HCT116 (cell line): ENCODE measurements around the gene MAP3K5. TPM values are rescaled to one million over a fixed set of nuclear protein-coding genes. Genes with fewer than 3 reads are reported as not detected.

Experiments used
- ATAC-seq: fragments of 200-7000 bp; cut with Tn5 transposase; 2 replicates; pipeline ENCODE4 v1.9.1; 2020; ENCODE audit warnings: mild to moderate bottlenecking, moderate library complexity
- BruUV-seq: library from RNA; stranded (reverse); fragments of 400-500 nt; replicated peaks from 2 replicates; lab custom pipeline; 2021; lab: Mats Ljungman, UMichigan
- CTCF ChIA-PET: fragments of 300-600 bp; sonication (Branson Sonifier 250); formaldehyde crosslinking; loops from one replicate; lab custom pipeline; 2021; ENCODE audit warnings: antibody characterized with exemption; lab: Charles Lee
- POLR2A ChIA-PET: fragments of 300-600, 350-600 bp; sonication (Branson Sonifier 250); formaldehyde crosslinking; loops from one replicate; lab custom pipeline; 2021; ENCODE audit warnings: antibody characterized with exemption; lab: Charles Lee
- RAD21 ChIA-PET, 2 experiments: fragments of 300-600 bp; sonication (Branson Sonifier 250); formaldehyde crosslinking; loops; one replicate each; lab custom pipeline; 2023; ENCODE audit warnings: low total read pairs in 2 of 2; ENCODE audit not compliant: uncharacterized antibody in 2 of 2, unreplicated experiment in 2 of 2, low non-redundant PET in 1 of 2; lab: Charles Lee
- DNase-seq: peaks from one replicate; pipeline ENCODE4 v3.0.0-alpha.2; 2010; ENCODE audit warnings: low read depth, low spot score
- H2AFZ ChIP-seq: fragments of 200-600 bp; shearing (Covaris generic), sonication (generic); 2 replicates; pipeline ENCODE4 v1.6.1; 2017; ENCODE audit warnings: low read depth, mixed run types, mixed read lengths, antibody characterized with exemption, low read length; ENCODE audit not compliant: poor library complexity, severe bottlenecking
- H3K27ac ChIP-seq: 2 replicates; pipeline ENCODE4 v1.5.1; 2012; ENCODE audit warnings: low read depth, low read length
- H3K27me3 ChIP-seq: fragments of 200-600 bp; sonication (generic); 2 replicates; pipeline ENCODE4 v1.6.1; 2016; ENCODE audit warnings: mixed run types, low read length, mixed read lengths; ENCODE audit not compliant: insufficient read depth
- H3K36me3 ChIP-seq, 2 experiments: fragments of 200-500 bp in 1 of 2; fragments of 200-600 bp in 1 of 2; sonication (Bioruptor generic) in 1 of 2; sonication (generic) in 1 of 2; 2 replicates each; pipeline versions ENCODE4 v1.5.1 to v1.6.1; 2014 to 2016; ENCODE audit warnings: low read length in 2 of 2, inconsistent platforms in 1 of 2, mixed read lengths in 1 of 2, mixed run types in 1 of 2; ENCODE audit not compliant: insufficient read depth in 2 of 2, control insufficient read depth in 1 of 2
- H3K4me1 ChIP-seq, 2 experiments: fragments of 200-600 bp in 1 of 2; sonication (generic) in 1 of 2; 2 replicates each; pipeline versions ENCODE4 v1.5.1 to v1.6.1; 2012 to 2017; ENCODE audit warnings: low read length in 2 of 2, inconsistent platforms in 1 of 2, mild to moderate bottlenecking in 1 of 2, mixed read lengths in 1 of 2, mixed run types in 1 of 2, moderate library complexity in 1 of 2; ENCODE audit not compliant: insufficient read depth in 2 of 2, control insufficient read depth in 1 of 2
- H3K4me2 ChIP-seq: fragments of 200-600 bp; sonication (generic); 2 replicates; pipeline ENCODE4 v1.6.1; 2017; ENCODE audit warnings: mixed run types, low read length, mixed read lengths
- H3K4me3 ChIP-seq, 2 experiments: fragments of 200-600 bp in 1 of 2; sonication (generic) in 1 of 2; replicated peaks in 1 of 2; 2 replicates each; pipeline ENCODE4 v1.5.1; 2011 to 2016; ENCODE audit warnings: low read length in 2 of 2, control low read depth in 1 of 2, low read depth in 1 of 2, mild to moderate bottlenecking in 1 of 2, mixed read lengths in 1 of 2, mixed run types in 1 of 2
- H3K79me2 ChIP-seq: fragments of 200-600 bp; sonication (generic); 2 replicates; pipeline ENCODE4 v1.6.1; 2017; ENCODE audit warnings: mild to moderate bottlenecking, mixed run types, low read length, moderate library complexity, mixed read lengths; ENCODE audit not compliant: insufficient read depth
- H3K9ac ChIP-seq: fragments of 200-600 bp; sonication (generic); 2 replicates; pipeline ENCODE4 v1.6.1; 2016; ENCODE audit warnings: low read length, mixed read lengths
- H3K9me2 ChIP-seq: fragments of 200-600 bp; sonication (generic), shearing (Covaris generic); 2 replicates; pipeline ENCODE4 v1.6.1; 2017; ENCODE audit warnings: mixed run types, mild to moderate bottlenecking, moderate library complexity; ENCODE audit not compliant: insufficient read depth
- H3K9me3 ChIP-seq, 2 experiments: fragments of 200-500 bp in 1 of 2; fragments of 200-600 bp in 1 of 2; sonication (Bioruptor generic) in 1 of 2; sonication (generic) in 1 of 2; 2 replicates each; pipeline ENCODE4 v1.6.1; 2014 to 2017; ENCODE audit warnings: low read length in 2 of 2, mixed read lengths in 2 of 2, inconsistent platforms in 1 of 2, low read depth in 1 of 2, mild to moderate bottlenecking in 1 of 2, mixed run types in 1 of 2, moderate library complexity in 1 of 2; ENCODE audit not compliant: control insufficient read depth in 1 of 2, insufficient read depth in 1 of 2
- H4K20me1 ChIP-seq: fragments of 200-600 bp; sonication (generic), shearing (Covaris generic); 2 replicates; pipeline ENCODE4 v1.6.1; 2017; ENCODE audit warnings: mixed run types, mild to moderate bottlenecking, moderate library complexity; ENCODE audit not compliant: insufficient read depth
- EGR1 ChIP-seq: IDR thresholded peaks from 2 replicates; pipeline ENCODE4 v1.6.1; 2012; ENCODE audit warnings: low read depth
- ELF1 ChIP-seq: IDR thresholded peaks from 2 replicates; pipeline ENCODE4 v1.6.1; 2012; ENCODE audit warnings: low read depth, borderline replicate concordance
- EZH2phosphoT487 ChIP-seq: fragments of 200-600 bp; IDR thresholded peaks from 2 replicates; pipeline ENCODE4 v1.6.1; 2018; ENCODE audit warnings: antibody characterized with exemption, borderline replicate concordance
- JUND ChIP-seq: IDR thresholded peaks from 2 replicates; pipeline ENCODE4 v1.6.1; 2012
- POLR2A ChIP-seq: IDR thresholded peaks from 2 replicates; pipeline ENCODE4 v1.7.0; 2011; ENCODE audit warnings: borderline replicate concordance; ENCODE audit not compliant: insufficient read depth, insufficient read length; ENCODE audit errors: extremely low read depth
- POLR2AphosphoS5 ChIP-seq: IDR thresholded peaks from 2 replicates; pipeline ENCODE4 v1.6.1; 2011; ENCODE audit warnings: mild to moderate bottlenecking, low read depth, low read length, moderate library complexity
- RAD21 ChIP-seq: IDR thresholded peaks from 2 replicates; pipeline ENCODE4 v1.6.1; 2012; ENCODE audit warnings: low read depth, mild to moderate bottlenecking
- SIN3A ChIP-seq: IDR thresholded peaks from 2 replicates; pipeline ENCODE4 v1.6.1; 2012; ENCODE audit warnings: low read depth
- SP1 ChIP-seq: IDR thresholded peaks from 2 replicates; pipeline ENCODE4 v1.6.1; 2012; ENCODE audit warnings: low read depth
- ZFX ChIP-seq: fragments of 450-650 bp; IDR thresholded peaks from 2 replicates; pipeline ENCODE4 v1.6.1; 2017
- intact Hi-C: fragments of 100-400 bp; cut with micrococcal nuclease; formaldehyde crosslinking; loops from 2 replicates; pipeline ENCODE4 v1.10.0; 2022
- total RNA-seq: library from RNA; stranded (reverse); gene quantifications from one replicate; pipeline ENCODE4 v1.2.1, GENCODE V29; 2021; ENCODE audit not compliant: unreplicated experiment
- TF ChIP-seq, protein P1 (sequence below), 3 experiments: fragments of 200-600 bp in 1 of 3; sonication (generic) in 1 of 3; IDR thresholded peaks in 2 of 3; conservative IDR thresholded peaks in 1 of 3; 2 replicates each; pipeline ENCODE4 v1.5.1; 2012 to 2017; ENCODE audit warnings: low read depth in 2 of 3, low read length in 2 of 3, antibody characterized with exemption in 1 of 3, borderline replicate concordance in 1 of 3, control low read depth in 1 of 3, mild to moderate bottlenecking in 1 of 3, mixed read lengths in 1 of 3, mixed run types in 1 of 3, moderate library complexity in 1 of 3; ENCODE audit not compliant: insufficient read depth in 1 of 3
- TF ChIP-seq, protein P2 (sequence below): IDR thresholded peaks from 2 replicates; pipeline ENCODE4 v1.6.1; 2011; ENCODE audit warnings: mild to moderate bottlenecking, low read length, moderate library complexity; ENCODE audit not compliant: insufficient replicate concordance; ENCODE audit errors: extremely low read depth
- TF ChIP-seq, protein P3 (sequence below): IDR thresholded peaks from 2 replicates; pipeline ENCODE4 v1.6.1; 2012; ENCODE audit warnings: low read depth

Gene MAP3K5
- total RNA-seq, 1 experiment from 2014 or later = 11.8 TPM

DNA sequence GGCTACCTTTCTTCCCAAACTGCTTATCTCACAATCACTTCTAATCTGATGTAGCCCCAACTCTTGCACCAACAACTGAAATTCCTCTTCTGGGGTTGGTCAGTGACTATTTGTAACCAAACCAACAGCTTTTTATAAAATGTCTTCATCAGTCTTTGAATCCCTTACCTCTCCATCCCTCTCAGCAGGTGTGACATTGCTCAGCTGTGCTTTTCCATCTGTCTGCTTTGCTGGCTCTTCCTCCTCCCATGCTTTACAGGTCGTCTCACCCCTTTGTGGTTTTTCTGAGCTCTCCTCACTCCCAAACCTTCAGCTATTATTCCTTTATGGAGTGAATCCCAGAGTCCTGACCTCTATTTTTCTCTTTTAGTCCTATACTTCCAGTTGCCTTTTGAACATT is 248.0 kb downstream of the MAP3K5 start (continued):
- TF ChIP-seq, protein P1, sequence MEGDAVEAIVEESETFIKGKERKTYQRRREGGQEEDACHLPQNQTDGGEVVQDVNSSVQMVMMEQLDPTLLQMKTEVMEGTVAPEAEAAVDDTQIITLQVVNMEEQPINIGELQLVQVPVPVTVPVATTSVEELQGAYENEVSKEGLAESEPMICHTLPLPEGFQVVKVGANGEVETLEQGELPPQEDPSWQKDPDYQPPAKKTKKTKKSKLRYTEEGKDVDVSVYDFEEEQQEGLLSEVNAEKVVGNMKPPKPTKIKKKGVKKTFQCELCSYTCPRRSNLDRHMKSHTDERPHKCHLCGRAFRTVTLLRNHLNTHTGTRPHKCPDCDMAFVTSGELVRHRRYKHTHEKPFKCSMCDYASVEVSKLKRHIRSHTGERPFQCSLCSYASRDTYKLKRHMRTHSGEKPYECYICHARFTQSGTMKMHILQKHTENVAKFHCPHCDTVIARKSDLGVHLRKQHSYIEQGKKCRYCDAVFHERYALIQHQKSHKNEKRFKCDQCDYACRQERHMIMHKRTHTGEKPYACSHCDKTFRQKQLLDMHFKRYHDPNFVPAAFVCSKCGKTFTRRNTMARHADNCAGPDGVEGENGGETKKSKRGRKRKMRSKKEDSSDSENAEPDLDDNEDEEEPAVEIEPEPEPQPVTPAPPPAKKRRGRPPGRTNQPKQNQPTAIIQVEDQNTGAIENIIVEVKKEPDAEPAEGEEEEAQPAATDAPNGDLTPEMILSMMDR (IDR thresholded peaks at IDR 0.05 in 2 of 3, conservative IDR thresholded peaks at IDR 0.05 in 1 of 3; ENCODE audit: borderline replicate concordance in 1 of 3, insufficient read depth in 1 of 3, low read depth in 2 of 3, low read length in 2 of 3) = no peak
- TF ChIP-seq SP1 = no peak

DNA sequence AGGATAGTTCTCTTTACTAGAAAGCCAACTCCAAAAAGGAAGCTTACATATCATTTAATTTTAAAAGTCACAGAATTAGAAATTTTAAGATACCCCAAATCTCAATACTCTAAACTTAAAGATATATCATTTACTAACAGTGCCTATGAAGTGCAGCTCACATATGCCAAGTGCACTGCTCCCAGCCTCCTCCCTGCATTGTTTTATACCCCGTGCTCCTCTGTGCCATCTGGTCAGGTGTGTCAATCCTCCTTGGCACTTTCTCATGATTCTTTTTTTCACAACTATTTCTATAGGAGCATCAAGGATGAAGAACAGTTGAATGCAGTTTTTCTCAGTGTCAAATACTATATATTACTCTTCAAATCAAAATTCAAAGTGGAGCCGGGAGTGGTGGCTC is 250.9 kb downstream of the MAP3K5 start:
- no peaks in the 10 kb centered on the region for H3K27me3 ChIP-seq
- H3K27ac ChIP-seq = no peak overlapping the region
- no peaks in the 10 kb centered on the region for H3K36me3 ChIP-seq
- no peaks in the 10 kb centered on the region for H4K20me1 ChIP-seq
- ChIA-PET CTCF (interaction anchor here (0.6 kb wide), 1 partner anchor 52 kb away, joined by 3 read pairs; no protein-coding TSS in a partner anchor), POLR2A (no interaction called here), RAD21 (no interaction called here)
- no peak overlapping the region for H2AFZ ChIP-seq
- no peak for ATAC-seq
- BruUV-seq = no TSS peak
- H3K9ac ChIP-seq = no peak overlapping the region
- DNase-seq = no peak
- no peak overlapping the region for H3K4me3 ChIP-seq
- intact Hi-C loops = no loop called here
- no peaks in the 10 kb centered on the region for H3K9me2 ChIP-seq
- H3K4me2 ChIP-seq = no peak overlapping the region
- peaks cover 79% of the 10 kb centered on the region for H3K79me2 ChIP-seq
- H3K4me1 ChIP-seq = no peaks in the 10 kb centered on the region
- H3K9me3 ChIP-seq = no peaks in the 10 kb centered on the region
- TF ChIP-seq RAD21 (no peak), POLR2A (no peak), ZFX (no peak), ELF1 (no peak), POLR2AphosphoS5 (no peak), SIN3A (no peak), JUND (no peak), EGR1 (no peak), SP1 (no peak), EZH2phosphoT487 (no peak)
- TF ChIP-seq, protein P2, sequence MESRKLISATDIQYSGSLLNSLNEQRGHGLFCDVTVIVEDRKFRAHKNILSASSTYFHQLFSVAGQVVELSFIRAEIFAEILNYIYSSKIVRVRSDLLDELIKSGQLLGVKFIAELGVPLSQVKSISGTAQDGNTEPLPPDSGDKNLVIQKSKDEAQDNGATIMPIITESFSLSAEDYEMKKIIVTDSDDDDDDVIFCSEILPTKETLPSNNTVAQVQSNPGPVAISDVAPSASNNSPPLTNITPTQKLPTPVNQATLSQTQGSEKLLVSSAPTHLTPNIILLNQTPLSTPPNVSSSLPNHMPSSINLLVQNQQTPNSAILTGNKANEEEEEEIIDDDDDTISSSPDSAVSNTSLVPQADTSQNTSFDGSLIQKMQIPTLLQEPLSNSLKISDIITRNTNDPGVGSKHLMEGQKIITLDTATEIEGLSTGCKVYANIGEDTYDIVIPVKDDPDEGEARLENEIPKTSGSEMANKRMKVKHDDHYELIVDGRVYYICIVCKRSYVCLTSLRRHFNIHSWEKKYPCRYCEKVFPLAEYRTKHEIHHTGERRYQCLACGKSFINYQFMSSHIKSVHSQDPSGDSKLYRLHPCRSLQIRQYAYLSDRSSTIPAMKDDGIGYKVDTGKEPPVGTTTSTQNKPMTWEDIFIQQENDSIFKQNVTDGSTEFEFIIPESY = no peak
- TF ChIP-seq, protein P1 (IDR thresholded peaks at IDR 0.05 in 2 of 3, conservative IDR thresholded peaks at IDR 0.05 in 1 of 3; ENCODE audit: borderline replicate concordance in 1 of 3, insufficient read depth in 1 of 3, low read depth in 2 of 3, low read length in 2 of 3) = no peak
- TF ChIP-seq, protein P3, sequence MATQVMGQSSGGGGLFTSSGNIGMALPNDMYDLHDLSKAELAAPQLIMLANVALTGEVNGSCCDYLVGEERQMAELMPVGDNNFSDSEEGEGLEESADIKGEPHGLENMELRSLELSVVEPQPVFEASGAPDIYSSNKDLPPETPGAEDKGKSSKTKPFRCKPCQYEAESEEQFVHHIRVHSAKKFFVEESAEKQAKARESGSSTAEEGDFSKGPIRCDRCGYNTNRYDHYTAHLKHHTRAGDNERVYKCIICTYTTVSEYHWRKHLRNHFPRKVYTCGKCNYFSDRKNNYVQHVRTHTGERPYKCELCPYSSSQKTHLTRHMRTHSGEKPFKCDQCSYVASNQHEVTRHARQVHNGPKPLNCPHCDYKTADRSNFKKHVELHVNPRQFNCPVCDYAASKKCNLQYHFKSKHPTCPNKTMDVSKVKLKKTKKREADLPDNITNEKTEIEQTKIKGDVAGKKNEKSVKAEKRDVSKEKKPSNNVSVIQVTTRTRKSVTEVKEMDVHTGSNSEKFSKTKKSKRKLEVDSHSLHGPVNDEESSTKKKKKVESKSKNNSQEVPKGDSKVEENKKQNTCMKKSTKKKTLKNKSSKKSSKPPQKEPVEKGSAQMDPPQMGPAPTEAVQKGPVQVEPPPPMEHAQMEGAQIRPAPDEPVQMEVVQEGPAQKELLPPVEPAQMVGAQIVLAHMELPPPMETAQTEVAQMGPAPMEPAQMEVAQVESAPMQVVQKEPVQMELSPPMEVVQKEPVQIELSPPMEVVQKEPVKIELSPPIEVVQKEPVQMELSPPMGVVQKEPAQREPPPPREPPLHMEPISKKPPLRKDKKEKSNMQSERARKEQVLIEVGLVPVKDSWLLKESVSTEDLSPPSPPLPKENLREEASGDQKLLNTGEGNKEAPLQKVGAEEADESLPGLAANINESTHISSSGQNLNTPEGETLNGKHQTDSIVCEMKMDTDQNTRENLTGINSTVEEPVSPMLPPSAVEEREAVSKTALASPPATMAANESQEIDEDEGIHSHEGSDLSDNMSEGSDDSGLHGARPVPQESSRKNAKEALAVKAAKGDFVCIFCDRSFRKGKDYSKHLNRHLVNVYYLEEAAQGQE = no peak
